Activated effector memory CD4-positive, alpha-beta T cell treated with Interleukin-2 at 50 U/mL for 16 hours (primary cell): ENCODE measurements around the gene SIGLEC7.

ENCODE experiments used
- DNase-seq: peaks from one replicate; pipeline ENCODE4 v3.0.0-alpha.2; 2020

The SIGLEC7 gene

DNA sequence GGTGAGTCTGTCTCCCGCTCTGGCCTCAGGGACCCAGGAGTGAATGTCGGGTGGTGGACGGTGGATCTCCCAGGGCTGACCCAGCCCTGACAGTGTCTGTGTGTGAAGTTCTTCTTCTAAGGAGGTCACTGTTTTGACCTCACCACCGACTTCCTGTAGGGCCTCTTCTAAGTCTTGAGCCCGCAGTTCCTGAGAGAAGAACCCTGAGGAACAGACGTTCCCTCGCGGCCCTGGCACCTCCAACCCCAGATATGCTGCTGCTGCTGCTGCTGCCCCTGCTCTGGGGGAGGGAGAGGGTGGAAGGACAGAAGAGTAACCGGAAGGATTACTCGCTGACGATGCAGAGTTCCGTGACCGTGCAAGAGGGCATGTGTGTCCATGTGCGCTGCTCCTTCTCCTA, at the start of gene SIGLEC7:
SIGLEC7 (plus strand) TSS at position 183 of the 400 bp plus-strand sequence; CDS start at position 252, 69 bp downstream.
- no peak for DNase-seq

DNA sequence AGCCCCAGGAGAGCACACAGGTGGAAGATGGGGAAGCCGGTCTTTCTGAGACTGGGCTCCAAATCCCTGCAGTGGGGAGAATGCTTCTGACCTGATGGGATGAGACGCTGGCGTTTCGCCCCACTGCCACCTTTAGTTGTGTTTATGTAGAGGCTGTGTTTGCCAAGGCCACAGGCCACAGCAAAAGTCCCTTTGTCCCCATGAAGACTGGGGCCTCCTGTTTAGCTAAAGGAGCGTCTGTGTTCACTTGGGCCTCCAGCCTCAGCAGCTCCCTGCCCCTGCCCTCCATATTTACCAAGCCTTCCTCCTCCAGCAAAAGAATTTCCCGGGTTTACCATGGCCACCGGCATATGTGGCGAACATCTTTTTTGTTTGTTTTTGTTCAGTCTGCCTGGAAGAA, 49.0 kb upstream of the SIGLEC7 start:
- DNase-seq: no peak

- DNase-seq: no peak
These were observed 48.4 kb upstream of the SIGLEC7 start for GRCh38 chr19:51093510-51094345.

DNA sequence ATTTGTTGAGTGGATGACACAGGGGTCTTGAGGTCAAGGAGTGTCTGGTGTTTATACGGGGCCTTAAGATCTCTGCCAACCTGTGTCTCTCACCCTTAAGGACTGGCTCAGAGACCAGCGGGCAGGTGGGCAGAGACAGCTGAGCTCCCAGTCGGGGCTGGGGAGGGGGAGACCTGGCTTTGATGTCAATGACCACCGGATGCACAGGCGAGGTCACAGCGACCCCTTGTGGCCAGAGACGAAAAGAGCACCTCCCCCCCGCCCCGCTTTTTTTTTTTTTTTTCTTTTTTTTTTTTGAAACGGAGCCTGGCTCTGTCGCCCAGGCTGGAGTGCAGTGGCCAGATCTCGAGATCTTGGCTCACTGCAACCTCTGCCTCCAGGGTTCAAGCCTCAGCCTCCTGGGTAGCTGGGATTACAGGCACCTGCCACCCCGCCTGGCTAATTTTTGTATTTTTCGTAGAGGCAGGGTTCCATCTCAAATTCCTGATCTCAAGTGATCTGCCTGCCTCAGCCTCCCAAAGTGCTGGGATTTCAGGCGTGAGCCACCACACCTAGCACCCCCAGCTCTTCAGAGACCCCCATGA, 47.3 kb upstream of the SIGLEC7 start:
- no peak for DNase-seq

- DNase-seq: no peak
These were observed 45.5 kb upstream of the SIGLEC7 start for GRCh38 chr19:51096473-51097165.

- DNase-seq: peak; percentile 41
These were observed 44.8 kb upstream of the SIGLEC7 start for GRCh38 chr19:51097166-51097738.

GRCh38 chr19:51097796-51098195, 44.3 kb upstream of the SIGLEC7 start:
- DNase-seq: no peak

DNA sequence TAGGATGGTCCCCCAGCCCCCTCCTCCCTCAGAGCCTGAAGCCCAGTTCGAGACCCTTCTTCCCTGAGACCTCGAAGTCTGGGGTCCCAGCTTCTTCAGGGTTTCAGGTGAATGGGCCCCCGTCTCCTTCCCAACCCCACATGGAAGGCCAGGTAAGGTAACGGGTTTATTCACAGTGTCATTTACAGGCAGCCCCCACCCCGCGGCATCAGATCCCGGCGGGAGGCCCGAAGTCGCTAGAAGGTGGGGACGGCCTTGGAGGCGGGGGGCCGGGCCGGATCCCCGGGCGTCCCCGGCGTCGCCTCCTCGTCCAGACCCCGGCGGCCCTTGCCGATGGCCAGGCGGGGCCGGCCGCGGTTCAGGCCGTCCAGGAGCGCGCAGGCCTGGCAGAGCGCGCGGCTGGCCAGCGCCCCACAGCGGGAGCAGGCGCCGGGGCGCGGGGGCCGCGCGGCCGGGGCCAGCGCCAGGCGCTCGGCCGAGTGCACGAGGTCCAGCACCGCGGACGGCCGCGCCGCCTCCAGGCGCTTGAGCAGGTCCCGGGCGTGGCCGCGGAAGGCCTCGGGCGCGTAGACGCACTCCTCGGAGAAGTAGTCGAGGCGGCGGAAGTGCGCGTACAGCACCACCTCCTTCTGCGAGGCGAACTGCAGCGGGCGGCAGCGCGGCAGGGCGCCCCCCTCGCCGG, 43.6 kb upstream of the SIGLEC7 start:
- peak; percentile 18 for DNase-seq

- DNase-seq: no peak
These were observed 43.1 kb upstream of the SIGLEC7 start for GRCh38 chr19:51099047-51099382.

DNA sequence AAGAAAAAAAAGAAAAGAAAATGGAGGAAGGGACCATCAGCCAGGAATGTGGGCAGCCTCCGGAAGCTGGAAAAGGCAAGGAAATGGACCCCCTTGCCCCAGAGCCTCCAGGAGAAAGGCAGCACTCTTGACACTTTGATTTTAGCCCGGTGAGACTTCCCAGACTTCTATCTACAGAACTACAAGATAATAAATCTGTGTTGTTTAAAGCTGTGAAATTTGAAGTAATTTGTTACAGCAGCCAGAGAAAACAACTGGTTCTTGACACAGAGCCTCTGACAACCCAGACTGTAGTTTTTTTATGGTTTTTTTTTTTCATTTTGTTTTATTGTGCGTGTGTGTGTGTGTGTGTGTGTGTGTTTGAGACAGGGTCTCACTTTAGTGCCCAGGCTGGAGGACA, 41.5 kb upstream of the SIGLEC7 start:
- DNase-seq: no peak

DNA sequence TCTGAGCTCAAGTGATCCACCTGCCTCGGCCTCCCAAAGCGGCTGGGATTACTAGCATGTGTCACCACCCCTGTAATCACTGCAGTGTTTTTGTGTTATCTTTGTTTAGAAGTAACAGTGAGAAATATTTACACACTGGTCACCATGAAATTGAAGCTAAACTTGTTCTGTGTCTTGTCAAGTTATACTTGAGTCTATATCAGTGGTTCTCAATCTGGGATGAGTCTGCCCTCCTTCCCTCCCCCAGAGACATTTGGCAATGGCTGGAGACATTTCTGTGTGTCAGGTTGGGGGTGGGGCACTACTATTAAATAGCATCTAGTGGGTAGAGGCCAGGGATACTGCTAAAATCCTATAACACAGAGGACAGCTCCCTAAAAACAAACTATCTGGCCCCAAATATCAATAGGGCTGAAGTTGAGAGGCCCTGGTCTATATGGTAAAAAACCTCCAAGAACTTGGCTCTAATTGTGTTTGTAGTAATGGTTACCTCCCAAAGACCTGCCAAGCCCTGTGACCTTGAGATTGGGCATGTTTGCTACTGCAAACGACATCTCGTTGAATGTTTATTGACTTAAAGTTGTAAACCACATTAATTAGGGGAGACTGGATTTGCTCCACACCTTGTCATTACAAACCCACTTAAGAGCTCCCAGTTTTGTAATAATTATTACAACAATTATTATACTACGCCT, 40.8 kb upstream of the SIGLEC7 start:
- DNase-seq: no peak

DNA sequence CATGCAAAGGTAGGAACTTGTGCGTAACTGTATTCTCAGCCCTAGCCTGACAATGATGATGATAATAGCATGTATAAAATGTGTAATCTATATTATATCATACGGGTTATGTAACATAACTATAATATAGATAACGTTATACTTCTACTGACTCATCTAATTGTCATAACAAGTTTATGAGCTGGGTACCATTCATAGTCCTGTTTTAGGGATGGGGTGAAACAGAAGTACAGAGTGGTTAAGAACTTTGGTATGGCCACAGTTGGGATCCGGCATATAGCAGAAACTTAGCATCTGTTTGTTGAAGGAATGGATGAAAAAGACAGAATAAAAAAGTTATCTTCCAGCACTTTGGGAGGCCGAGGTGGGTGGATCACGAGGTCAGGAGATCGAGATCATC, 39.1 kb upstream of the SIGLEC7 start:
- no peak for DNase-seq

- DNase-seq: no peak
These were observed 38.2 kb upstream of the SIGLEC7 start for GRCh38 chr19:51103926-51104341.

- no peak for DNase-seq
These were observed 34.6 kb upstream of the SIGLEC7 start for GRCh38 chr19:51107406-51108065.

- peak; percentile 98 for DNase-seq
These were observed 33.9 kb upstream of the SIGLEC7 start, which contains the start of gene CTU1 for GRCh38 chr19:51108066-51108804. CTU1 (minus strand) TSS chr19:51108409; CDS start chr19:51104569, 3,840 bp downstream.

- no peak for DNase-seq
These were observed 33.3 kb upstream of the SIGLEC7 start for GRCh38 chr19:51108805-51109146.

DNA sequence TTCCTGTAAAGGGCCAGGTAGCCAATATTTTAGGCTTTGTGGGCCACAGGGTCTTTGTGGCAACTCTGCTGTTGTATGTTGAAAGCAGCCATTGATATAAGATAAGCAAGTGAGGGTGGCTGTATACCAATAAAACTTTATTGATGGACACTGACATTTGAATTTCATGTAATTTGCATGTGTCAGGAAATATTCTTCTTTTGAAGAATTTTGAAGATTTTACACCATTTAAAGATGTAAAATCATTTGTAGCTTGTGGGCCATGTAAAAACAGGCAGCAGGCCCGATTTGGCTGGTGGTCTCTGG, 31.5 kb upstream of the SIGLEC7 start:
- no peak for DNase-seq

DNA sequence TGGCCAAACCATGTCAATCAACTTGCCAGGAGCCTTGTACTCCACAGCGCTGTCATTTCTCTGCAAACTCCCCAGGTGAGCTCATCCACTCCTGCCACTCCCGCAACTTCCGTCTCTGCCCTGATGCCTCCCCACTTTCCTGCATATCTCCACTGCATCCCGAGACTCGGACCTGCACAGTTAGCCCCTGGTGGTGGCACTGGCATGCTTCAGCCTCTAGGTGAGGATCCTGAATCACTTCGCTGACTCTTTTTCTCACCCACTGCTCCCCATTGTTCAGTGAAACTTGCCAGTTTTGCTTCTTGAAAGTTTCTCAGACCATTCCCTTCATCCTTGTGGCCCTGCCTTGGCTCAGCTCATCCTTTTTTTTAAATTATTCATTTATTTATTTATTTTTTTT, 30.5 kb upstream of the SIGLEC7 start:
- no peak for DNase-seq

- DNase-seq: no peak
These were observed 27.9 kb upstream of the SIGLEC7 start for GRCh38 chr19:51114087-51114729.

GRCh38 chr19:51116736-51117286, 25.3 kb upstream of the SIGLEC7 start:
- peak; percentile 35 for DNase-seq
